GM23248 (cell line): ENCODE measurements around the gene FHOD1.

Experiments
- EZH2 ChIP-seq: fragments of 200-600 bp; sonication (generic); IDR thresholded peaks from 2 replicates; pipeline ENCODE4 v1.6.1; 2018; ENCODE audit warnings: antibody characterized with exemption, mild to moderate bottlenecking; ENCODE audit not compliant: insufficient read depth, poor library complexity, severe bottlenecking
- EZH2phosphoT487 ChIP-seq: fragments of 200-600 bp; sonication (generic); IDR thresholded peaks from 2 replicates; pipeline ENCODE4 v1.6.1; 2018; ENCODE audit warnings: antibody characterized with exemption, moderate library complexity, mild to moderate bottlenecking, low read depth; ENCODE audit not compliant: insufficient read depth

DNA sequence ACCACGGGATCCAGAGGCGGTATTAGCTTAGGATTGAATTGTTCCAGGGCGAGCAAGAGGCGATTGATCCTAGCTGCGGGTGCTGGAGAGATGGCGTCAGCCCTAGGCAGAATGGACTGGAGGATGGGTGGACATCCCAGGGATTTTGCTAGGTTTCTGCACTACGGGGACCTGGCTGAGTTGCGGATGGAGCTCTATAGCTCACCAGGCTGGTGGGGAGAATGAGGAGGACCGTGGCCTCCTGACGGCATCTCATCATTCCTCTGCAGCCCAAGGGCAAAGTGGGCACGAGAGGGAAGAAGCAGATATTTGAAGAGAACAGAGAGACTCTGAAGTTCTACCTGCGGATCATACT is 19.7 kb downstream of the FHOD1 start:
- TF ChIP-seq EZH2 (no peak), EZH2phosphoT487 (no peak)
